DMS114 treated with DMSO at 0.1 percent for 48 hours (cell line): ENCODE results near the gene LGALS4.
"Not testable (repeated sequence)": the region's sequence is repeated elsewhere in the genome, so short reads cannot be mapped to it uniquely, and the experiment has no call there.

ENCODE experiments used
- DNase-seq: peaks from one replicate; lab custom pipeline; 2025; ENCODE audit not compliant: unreplicated experiment; lab: John Stamatoyannopoulos, UW

LGALS4 gene

DNA sequence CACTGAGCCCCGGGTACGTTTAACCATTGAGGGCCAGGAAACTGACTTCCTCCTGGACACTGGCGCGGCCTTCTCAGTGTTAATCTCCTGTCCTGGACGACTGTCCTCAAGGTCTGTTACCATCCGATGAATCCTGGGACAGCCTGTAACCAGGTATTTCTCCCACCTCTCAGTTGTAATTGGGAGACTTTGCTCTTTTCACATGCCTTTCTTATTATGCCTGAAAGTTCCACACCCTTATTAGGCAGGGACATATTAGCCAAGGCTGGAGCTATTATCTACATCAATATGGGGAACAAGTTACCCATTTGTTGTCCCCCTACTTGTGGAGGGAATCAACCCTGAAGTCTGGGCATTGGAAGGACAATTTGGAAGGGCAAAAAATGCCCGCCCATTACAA is 13.2 kb upstream of the LGALS4 start:
- DNase-seq: not testable (repeated sequence)

DNA sequence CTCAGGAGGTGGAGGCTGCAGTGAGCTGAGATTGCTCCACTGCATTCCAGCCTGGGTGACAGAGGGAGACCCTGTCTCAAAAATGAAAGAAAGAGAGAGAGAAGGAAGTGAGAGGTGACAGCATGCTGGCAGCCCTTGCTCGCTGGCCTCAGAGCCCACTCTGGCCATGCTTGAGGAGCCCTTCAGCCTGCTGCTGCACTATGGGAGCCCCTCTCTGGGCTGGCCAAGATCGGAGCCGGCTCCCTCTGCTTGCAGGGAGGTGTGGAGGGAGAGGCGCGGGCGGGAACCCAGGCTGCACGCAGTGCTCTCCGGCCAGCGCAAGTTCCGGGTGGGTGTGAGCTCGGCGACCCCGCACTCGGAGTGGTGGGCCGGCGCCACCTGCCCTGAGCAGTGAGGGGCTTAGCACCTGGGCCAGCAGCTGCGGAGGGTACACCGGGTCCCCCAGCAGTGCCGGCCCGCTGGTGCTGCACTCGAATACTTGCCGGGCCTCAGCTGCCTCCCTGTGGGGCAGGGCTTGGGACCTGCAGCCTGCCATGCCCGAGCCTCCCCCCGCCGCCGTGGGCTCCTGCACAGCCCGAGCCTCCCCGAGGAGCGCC is 8.6 kb upstream of the LGALS4 start:
- DNase-seq: not testable (repeated sequence)

DNA sequence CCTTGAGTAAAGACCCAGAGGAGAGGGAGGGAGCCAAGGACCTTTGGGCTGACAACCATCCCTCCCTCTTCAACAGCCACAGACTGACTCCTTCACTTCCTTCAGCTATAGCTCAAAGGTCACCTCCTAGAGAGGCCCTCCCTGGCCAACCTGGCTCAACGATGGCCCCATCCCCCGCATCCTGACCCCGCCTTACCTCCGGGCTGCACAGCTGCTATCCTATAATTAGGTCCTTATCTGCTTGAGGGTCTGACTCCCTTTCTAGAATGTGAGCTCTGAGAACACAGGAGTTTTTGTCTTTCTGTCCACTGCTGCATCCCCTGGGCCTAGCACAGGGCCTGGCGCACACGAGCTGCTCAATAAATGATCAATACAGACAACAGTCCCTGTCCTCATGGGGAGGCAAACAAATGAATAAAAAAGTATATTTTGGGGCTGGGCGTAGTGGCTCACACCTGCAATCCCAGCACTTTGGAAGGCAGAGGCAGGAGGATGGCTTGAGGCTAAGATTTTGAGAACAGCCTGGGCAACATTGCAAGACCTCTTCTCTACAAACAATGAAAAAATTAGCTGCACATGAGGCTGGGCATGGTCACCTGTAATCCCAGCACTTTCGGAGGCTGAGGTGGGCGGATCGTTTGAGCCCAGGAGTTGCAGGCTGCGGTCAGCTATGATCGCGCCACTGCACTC is 6.6 kb upstream of the LGALS4 start:
- DNase-seq: no peak

DNA sequence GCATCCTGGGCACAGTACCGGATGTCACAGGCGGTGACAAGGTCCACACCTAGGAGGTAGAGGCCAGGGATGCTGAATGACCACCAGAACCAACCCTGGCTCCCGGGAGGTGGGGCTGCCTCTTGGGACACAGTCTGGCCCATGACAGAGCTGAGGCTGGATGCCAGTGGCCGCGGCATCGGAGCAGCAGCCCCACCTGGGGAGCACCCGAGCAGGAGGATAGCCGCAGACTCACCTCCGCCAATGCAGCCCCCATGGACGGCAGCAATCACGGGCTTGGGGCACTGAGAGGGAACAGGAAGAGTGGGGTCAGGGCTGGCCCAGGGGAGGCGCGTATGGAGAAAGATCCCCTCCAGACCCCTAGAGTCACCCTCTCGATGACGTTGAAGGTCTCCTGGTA is 4.3 kb upstream of the LGALS4 start:
- no peak for DNase-seq

DNA sequence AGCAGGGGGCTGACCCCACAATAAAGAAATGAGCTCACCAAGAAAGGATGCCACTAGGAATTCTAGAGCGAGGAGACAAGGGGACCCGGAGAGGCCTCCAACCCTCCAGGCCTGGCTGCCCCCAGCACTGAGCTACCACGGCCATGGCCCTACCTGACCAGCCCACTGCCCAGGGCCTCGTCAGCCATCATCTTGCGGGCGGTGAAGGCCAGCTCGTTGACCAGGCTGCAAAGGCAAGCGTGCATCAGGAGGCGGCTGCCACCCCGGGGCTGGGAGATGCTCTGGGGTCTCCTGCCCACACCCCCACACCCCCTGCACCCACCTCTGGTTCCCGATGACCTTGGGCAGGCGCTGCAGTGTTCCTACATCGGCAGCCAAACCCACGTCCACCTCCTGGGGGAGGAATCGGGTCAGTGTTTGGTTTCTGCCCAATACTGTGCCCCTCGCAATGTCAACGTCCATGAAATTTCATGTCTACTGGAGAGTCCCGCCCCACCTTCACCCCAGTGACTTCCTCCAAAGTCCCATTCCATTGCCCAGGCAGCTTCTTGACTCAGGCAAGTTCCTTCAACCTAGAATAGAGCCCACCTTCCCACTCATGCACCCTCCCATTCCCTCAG is 3.5 kb upstream of the LGALS4 start:
- no peak for DNase-seq

- no peak for DNase-seq
These were observed 2.6 kb upstream of the LGALS4 start for GRCh38 chr19:38815059-38816001.

- not testable (repeated sequence) for DNase-seq
These were observed 1.2 kb upstream of the LGALS4 start for GRCh38 chr19:38813932-38814331.

GRCh38 chr19:38813323-38813722 is 578 bp upstream of the LGALS4 start:
- DNase-seq: no peak

DNA sequence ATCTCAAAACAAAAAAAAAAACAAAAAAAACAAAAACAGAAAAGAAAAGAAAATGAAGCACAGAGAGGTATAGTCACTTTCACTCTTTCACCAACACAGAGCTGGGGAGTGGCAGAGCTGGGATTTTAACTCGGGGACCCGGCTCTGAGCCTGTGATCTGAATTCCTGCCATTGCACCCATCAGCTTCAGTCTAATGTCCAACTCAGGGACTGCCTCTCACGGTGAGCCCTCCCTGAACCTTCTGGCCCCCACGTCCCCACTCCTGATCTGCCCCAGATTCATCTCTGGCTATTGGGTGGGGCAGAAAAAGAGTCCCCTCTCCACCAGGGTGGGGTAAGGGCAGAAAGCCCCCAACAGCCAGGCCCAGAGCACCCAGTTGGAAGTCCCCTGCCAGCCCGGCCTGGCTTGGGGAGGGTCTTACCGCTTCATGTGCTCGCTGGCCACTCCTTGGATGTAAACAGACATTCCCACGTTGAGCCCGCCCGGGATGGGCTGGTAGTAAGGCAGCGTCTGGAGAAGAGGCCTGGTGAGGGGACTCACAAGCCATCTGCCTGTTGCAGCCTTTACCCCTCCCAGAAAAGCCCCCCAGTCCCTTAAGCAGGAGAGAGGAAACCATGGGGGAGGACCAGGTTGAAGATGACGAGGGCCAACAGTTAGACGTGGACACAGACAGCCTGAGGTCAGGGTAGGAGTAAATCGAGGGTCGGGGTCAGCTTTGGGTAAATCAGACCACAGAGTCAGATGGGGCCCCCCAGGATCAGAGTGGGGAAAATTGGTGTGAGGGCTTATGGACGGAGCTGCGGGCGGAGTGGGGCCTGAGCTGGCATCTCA is 520 bp downstream of the LGALS4 start:
- DNase-seq: no peak

DNA sequence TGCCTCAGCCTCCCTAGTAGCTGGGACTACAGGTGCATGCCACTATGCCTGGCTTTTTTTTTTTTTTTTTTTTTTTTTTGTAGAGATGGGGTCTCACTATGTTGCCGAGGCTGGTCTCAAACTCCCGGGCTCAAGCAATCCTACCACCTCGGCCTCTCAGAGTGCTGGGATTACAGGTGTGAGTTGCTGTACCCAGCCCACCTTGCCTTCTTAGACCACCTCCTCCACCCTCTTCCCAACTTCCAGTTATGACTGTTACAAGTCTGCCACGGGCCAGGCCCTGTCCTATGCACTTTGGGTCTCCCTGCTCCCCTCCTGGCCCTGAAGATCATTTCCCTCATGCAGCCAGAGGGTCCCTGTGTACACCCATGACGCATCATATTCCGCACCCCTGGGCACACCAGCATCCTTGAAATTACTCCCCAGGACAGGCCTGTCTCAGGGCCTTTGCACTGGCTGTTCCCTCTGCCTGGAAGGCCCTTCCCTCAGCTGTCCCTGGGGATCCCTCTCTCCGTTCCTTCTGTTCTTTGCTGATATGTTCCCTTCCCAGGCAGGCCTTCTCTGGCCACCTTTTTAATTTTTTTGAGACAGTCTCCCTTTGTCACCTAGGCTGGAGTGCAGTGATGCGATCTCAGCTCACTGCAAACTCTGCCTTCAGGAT is 3.0 kb downstream of the LGALS4 start:
- DNase-seq: no peak

DNA sequence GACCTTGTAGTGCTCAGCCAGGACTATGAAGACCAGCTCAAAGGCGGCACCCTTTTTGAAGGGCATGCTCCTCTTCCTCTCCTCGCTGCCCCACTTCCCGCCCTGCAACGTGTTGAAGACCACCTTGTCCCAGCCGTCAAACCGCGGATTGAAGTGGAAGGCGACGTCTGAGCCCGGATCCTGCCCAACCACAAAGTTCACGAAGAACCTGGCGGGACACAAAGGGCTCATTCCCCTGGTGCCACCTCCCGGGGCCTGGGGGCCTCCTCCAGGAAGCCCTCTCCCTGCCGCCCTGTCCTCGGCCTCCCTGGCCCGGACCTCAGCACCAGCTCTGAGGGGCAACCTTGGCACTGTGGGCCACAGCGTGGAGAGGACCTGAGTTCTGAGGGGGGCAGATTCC is 4.0 kb downstream of the LGALS4 start:
- no peak for DNase-seq

DNA sequence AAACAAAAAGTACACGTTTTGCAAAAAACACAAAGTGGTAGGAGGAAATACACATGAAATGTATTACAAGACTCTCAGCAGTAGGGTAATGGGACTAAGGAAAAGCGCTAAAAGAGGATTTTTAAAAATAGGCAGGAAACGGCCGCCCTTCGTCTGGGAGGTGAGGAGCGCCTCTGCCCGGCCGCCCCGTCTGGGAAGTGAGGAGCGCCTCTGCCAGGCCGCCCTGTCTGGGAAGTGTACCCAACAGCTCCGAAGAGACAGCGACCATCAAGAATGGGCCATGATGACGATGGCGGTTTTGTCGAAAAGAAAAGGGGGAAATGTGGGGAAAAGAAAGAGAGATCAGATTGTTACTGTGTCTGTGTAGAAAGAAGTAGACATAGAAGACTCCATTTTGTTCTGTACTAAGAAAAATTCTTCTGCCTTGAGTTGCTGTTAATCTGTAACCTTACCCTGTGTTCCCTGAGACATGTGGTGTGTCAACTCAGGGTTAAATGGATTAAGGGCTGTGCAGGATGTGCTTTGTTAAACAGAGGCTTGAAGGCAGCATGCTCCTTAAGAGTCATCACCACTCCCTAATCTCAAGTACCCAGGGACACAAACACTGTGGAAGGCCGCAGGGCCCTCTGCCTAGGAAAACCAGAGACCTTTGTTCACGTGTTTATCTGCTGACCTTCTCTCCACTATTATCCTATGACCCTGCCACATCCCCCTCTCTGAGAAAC is 5.2 kb downstream of the LGALS4 start:
- not testable (repeated sequence) for DNase-seq

DNA sequence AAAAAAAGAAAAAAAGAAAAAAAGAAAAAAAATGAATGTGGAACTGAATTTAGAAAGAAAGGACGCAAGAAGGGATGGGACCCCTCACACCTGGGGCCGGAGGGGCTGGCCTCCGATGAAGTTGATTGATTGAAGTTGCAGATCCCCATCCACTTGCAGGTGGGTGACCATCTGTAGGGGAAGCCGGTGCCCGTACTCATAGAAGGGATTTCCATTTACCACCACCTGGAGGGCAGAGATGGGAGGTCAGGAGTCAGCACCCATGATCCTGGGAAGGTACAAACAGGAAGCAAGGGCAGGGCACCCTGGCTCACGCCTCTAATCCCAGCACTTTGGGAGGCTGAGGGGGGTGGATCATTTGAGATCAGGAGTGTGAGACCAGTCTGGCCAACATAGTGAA is 6.4 kb downstream of the LGALS4 start:
- DNase-seq: no peak

GRCh38 chr19:38805180-38805579 is 7.6 kb downstream of the LGALS4 start:
- DNase-seq: no peak

GRCh38 chr19:38803543-38803942 is 9.2 kb downstream of the LGALS4 start:
- DNase-seq: no peak

DNA sequence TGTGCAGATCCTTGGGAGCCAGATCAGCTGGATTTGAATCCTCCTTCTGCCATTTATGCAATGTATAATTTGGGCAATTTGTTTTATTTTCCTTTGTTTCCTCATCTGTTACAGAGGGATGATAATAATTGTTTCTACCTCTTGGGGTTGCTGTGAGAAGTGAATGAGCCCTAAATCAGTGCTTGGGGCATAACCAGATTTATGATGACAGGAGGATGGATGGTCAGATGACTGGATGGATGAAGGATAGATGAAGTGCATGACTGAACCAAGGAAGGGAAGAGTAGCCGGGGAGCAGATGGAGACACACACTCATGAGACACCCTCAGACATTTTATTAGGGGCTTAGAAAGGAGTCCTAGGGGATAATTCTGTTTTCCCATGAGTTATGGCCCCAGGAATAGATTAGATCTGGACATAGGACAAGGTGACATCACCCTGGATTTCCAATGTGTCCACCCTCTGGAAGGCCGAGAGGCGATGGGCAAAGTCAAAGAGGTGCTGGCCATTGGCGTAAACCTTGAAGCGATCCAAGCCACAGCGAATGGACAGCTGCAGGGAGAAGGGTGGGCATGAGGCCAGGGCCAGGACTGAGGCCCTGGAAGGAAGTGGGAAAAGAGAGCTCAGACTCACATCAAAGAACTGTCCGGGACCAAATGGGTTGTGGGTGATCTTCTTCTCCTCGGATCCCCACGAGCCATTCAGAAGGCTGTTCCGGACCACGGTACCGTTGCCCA is 11.2 kb downstream of the LGALS4 start:
- DNase-seq: no peak

DNA sequence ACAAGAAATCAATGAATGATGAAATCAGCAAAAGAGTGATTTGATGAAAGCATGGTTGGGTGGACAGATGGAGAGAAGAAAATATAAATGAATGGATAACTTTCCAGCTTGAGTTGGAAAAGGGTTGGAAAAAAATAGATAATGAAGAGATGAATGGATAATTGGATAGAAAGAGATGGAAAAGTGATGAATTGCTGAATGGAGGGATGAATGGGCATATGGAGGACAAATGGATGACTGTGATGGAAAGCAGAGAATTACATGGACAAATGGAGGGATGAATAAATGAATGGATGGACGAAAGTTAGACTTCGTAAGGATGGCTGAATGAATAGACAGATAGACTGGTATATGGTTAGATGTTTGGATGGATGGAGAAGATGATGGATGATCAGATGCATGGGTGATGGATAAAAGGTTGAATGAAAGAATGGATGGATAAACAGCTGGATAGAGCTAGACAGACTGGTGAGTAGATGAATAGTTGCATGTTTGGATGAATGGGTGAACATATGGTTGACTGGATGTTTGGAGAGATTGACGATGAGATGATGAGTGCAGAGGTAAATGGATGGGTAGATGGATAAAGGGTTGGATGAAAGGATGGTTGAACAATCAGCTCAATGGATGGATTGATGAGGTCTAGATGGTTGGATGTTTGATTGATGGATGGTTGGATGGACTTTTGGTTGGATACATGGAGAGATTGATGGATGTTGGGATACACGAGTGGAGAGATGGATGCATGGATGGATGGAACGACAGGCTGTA is 12.0 kb downstream of the LGALS4 start:
- DNase-seq: no peak

DNA sequence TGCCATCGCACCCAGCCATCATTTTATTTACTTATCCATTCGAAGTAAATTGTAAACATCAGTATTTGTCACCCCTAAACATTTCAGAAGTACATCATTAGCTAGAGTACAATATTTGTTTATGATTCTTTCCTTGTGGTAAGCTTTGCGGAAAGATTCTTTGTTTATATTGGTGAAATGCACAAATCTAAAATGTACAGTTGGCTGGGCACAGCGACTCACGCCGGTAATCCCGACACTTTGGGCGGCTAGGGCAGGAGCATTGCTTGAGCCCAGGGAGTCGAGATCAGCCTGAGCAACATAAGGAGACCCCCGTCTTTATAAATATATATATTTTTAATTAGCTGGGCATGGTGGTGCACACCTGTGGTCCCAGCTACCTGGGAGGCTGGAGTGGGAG is 13.6 kb downstream of the LGALS4 start:
- no peak for DNase-seq
